Measurements from ENCODE around the gene F12.

DNA sequence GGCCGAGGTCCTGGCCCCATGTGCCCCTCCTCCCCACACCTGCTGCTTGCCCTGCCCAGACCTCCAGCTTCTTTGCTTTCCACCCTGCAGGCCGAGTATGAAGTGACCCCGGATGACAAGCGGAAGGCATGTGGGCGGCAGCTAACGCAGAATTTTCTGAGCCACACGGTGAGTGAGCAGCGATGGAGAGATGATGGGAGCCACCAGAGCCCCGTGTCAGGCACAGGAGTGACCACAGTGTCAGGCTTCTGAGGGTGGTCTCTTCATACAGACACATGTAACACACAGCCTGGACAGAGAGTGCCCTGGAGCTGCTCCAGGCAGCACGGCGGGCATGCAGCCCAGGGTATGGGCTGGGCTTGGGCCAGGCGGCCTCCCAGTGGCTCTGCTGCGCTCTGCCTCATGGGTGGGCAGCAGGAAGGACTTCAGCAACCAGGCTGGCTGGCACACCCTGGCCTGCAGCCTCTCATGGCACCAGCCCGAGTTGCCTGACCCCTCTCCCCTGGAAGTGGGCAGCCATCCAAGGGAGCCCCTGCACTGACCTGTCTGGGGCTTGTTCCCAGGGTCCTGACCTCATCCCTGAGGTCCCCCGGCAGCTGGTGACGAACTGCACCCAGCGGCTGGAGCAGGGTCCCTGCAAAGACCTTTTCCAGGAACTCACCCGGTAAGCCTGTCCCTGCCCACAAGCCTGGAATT, 22.9 kb upstream of the F12 start:
- TF ChIP-seq EZH2phosphoT487 (IDR thresholded peaks at IDR 0.05; ENCODE audit: insufficient read depth, low read depth) (no peak), EZH2 (IDR thresholded peaks at IDR 0.05; ENCODE audit: insufficient read depth, poor library complexity, severe bottlenecking) (no peak)

Measured in GM23248 (cell line).